ENCODE data around the gene DUSP15.

- TF ChIP-seq GATA3 (IDR thresholded peaks at IDR 0.05; ENCODE audit: low read depth, low read length) (no peak), GATA2 (IDR thresholded peaks at IDR 0.05; ENCODE audit: low read depth, low read length) (no peak)
Measured at GRCh38 chr20:31860390-31861134, 9.8 kb downstream of the DUSP15 start.
